Nephron (organoid): ENCODE measurements around the gene TNFRSF8.

Source experiments
- H3K27ac Mint-ChIP-seq, 3 experiments: 2 replicates each; pipeline ENCODE4 v1.8.0; 2020; ENCODE audit warnings: mixed read lengths in 3 of 3, mild to moderate bottlenecking in 2 of 3, moderate library complexity in 1 of 3
- H3K27me3 Mint-ChIP-seq: 2 replicates; pipeline ENCODE4 v1.8.0; 2021; ENCODE audit warnings: low read depth, mild to moderate bottlenecking, moderate library complexity, mixed read lengths
- H3K36me3 Mint-ChIP-seq: 2 replicates; pipeline ENCODE4 v1.8.0; 2020; ENCODE audit warnings: low read depth, mixed read lengths
- H3K4me1 Mint-ChIP-seq: 2 replicates; pipeline ENCODE4 v1.8.0; 2020; ENCODE audit warnings: mixed read lengths
- H3K4me3 Mint-ChIP-seq, 3 experiments: 2 replicates each; pipeline ENCODE4 v1.8.0; 2020; ENCODE audit warnings: mild to moderate bottlenecking in 3 of 3, mixed read lengths in 3 of 3, moderate library complexity in 2 of 3
- H3K9me3 Mint-ChIP-seq: 2 replicates; pipeline ENCODE4 v1.8.0; 2020; ENCODE audit warnings: mixed read lengths
- TF ChIP-seq, protein P1 (sequence below), 3 experiments: fragments of 200-600 bp; sonication (generic); IDR thresholded peaks; one replicate each; pipeline ENCODE4 v1.5.0; 2021; ENCODE audit warnings: antibody characterized with exemption in 3 of 3; ENCODE audit not compliant: unreplicated experiment in 3 of 3

The TNFRSF8 gene

DNA sequence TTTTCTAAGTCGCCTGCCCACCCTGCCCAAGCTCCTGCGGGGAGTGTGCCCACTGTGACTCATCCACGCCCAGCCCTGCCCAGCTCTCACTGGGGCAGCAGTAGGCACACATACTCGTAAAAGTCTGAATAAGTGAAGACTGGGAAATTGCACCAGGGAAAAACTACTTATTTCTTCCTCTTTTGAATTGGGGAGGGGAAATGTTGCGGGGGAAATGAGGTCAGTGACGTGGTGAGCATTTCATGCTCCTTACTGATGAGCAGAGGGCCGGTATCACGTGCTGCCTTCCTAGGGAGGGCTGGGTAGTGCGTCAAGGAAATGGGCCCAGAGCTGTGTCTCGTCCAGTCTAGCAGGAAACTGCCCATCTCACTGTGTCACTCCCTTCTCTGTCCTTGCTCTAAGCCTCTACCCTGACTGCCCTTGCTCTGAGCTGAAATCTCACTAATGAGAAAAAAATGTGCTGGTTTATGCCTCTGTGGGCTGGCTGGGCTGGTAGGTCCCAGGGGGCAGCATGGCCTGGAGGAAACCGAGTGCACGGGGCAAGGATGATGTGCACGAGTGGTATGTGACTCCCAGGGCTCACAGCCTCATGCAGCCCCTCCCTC is 90.2 kb downstream of the TNFRSF8 start:
- no peak overlapping the region for H3K4me3 Mint-ChIP-seq
- TF ChIP-seq, protein P1, sequence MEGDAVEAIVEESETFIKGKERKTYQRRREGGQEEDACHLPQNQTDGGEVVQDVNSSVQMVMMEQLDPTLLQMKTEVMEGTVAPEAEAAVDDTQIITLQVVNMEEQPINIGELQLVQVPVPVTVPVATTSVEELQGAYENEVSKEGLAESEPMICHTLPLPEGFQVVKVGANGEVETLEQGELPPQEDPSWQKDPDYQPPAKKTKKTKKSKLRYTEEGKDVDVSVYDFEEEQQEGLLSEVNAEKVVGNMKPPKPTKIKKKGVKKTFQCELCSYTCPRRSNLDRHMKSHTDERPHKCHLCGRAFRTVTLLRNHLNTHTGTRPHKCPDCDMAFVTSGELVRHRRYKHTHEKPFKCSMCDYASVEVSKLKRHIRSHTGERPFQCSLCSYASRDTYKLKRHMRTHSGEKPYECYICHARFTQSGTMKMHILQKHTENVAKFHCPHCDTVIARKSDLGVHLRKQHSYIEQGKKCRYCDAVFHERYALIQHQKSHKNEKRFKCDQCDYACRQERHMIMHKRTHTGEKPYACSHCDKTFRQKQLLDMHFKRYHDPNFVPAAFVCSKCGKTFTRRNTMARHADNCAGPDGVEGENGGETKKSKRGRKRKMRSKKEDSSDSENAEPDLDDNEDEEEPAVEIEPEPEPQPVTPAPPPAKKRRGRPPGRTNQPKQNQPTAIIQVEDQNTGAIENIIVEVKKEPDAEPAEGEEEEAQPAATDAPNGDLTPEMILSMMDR (IDR thresholded peaks at IDR 0.05; ENCODE audit: unreplicated experiment in 3 of 3), result no peak
- H3K27ac Mint-ChIP-seq, result no peak overlapping the region
- H3K27me3 Mint-ChIP-seq, result peaks cover 17% of the 10 kb centered on the region
- H3K9me3 Mint-ChIP-seq, result peaks cover 4% of the 10 kb centered on the region
- no peaks in the 10 kb centered on the region for H3K36me3 Mint-ChIP-seq
- H3K4me1 Mint-ChIP-seq, result peaks cover 13% of the 10 kb centered on the region

DNA sequence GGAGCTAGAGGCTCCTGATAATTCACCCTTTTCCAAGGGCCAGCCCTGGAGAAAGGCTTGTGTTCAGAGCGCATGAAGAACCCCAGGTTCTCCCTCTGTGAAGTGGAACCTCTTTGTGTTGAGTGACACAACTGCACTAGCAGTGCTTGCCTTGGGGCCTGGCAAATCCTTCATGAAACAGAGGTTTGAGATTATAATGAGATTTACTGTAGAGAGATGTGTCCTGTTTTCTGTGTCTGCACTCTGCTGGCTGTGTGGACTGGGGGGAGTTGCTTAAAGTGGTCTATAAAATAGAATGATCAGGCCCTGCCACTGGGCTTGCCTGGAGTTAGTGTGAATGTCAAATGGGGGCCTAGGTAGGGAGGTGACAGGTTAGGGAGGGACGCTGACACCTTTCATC is 92.2 kb downstream of the TNFRSF8 start:
- Mint-ChIP-seq H3K9me3 (no peaks in the 10 kb centered on the region), H3K4me3 (no peak overlapping the region), H3K36me3 (no peaks in the 10 kb centered on the region), H3K4me1 (peaks cover 20% of the 10 kb centered on the region), H3K27me3 (peaks cover 15% of the 10 kb centered on the region), H3K27ac (peak overlapping the region in 1 of 3 experiments; percentile 11)
- TF ChIP-seq, protein P1 (IDR thresholded peaks at IDR 0.05; ENCODE audit: unreplicated experiment in 3 of 3), result no peak

DNA sequence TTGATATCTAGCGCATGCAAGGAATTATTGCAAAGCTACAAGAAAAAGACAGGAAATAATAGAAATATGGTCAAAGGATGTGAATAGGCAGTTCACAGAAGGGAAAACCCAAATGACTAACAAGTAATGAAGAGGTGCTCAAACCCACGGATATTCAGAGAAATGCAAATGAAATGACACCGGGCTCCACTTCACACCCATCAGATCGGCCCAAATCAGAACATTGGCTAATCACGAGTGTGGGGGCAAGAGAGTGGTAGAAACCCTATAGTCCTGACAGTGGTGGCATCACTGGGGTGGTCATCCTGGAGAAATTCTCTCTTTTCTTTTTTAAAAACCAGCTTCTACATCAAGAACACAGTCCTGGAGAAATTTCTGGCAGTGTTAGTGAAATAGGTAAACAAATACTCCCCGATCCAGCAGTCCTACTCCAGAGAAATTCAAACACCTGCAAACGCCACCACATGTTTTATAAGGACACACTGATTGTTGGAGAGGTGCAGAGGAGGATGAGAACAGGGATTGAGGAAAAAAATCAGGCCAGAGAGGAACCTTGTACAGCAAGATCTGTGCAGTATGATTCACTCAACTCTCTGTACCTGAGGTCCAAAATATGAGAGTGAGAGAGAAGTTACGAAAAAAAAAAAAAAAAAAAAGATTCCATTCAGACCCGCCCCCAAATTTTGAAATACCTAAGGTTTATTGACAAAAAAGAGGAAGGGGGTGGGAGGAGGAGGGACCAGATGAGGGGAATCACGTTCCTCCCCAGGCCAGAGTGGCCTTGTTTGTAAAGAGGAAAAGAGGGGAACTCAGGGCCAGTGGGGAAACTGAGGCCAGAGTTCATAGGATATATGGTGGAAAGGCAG is 94.5 kb downstream of the TNFRSF8 start:
- Mint-ChIP-seq H3K9me3 (no peaks in the 10 kb centered on the region), H3K27ac (peak overlapping the region in 1 of 3 experiments; percentile 12), H3K4me1 (peaks cover 32% of the 10 kb centered on the region), H3K27me3 (peaks cover 10% of the 10 kb centered on the region), H3K4me3 (no peak overlapping the region), H3K36me3 (no peaks in the 10 kb centered on the region)
- TF ChIP-seq, protein P1 (IDR thresholded peaks at IDR 0.05; ENCODE audit: unreplicated experiment in 3 of 3), result no peak

DNA sequence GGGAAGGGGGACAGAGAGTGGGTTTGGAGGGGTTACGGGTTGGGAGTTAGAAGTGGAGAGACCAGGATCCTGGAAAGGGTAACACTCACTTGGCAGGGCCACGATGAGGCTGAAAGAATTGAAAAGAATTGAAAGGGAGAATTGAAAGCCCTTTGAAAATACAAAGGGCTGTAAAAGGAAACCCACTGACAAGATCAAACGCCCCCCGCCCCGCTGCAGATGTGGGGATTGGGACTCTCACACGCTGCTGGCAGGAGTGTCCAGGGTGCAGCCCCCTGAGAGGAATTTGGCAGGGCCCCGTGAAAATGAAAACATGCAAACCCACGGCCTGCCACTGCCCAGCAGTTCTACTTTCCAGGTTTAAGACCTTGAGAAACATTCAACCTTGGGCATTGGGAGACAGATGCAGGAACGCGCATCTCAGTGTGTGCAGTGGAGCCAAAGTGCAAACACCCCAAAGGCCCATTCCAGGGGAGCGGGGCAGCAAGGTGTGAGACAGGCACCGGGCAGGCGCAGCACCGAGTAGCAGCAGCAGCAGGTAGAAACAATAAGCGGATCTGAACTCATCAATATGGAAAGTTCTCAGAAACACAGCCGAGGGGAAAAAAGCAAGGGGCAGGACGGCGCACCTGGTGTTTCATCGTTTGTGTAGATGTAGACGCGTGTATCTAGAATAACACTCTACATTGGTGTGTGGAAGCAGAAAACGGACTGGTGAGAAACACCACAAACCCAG is 95.4 kb downstream of the TNFRSF8 start:
- Mint-ChIP-seq H3K36me3 (no peaks in the 10 kb centered on the region), H3K9me3 (no peaks in the 10 kb centered on the region), H3K27ac (peak overlapping the region in 1 of 3 experiments; percentile 7), H3K4me1 (peaks cover 32% of the 10 kb centered on the region), H3K27me3 (peaks cover 13% of the 10 kb centered on the region), H3K4me3 (no peak overlapping the region)
- TF ChIP-seq, protein P1 (IDR thresholded peaks at IDR 0.05; ENCODE audit: unreplicated experiment in 3 of 3), result no peak

DNA sequence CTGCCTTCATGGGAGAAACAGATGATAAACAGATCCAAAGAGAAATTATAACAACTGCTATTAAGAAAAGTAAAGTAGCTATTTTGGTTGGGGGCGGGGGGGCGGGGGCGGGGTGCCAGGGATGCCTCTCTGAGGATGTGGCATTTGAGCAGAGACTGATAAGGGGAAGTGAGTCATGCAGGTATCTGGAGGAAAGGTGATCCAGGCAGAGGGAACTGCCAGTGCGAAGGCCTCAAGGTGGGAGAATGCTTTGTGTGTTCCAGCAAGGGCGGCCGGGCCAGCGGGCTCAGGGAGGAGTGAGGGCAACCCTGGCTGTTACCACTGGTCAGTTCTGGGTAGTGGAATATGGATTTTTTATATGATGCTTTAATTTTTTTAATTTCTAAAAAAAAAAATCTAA is 96.7 kb downstream of the TNFRSF8 start:
- H3K4me3 Mint-ChIP-seq, result no peak overlapping the region
- no peak overlapping the region for H3K27ac Mint-ChIP-seq
- H3K27me3 Mint-ChIP-seq, result peaks cover 23% of the 10 kb centered on the region
- peaks cover 32% of the 10 kb centered on the region for H3K4me1 Mint-ChIP-seq
- no peaks in the 10 kb centered on the region for H3K36me3 Mint-ChIP-seq
- TF ChIP-seq, protein P1 (IDR thresholded peaks at IDR 0.05; ENCODE audit: unreplicated experiment in 3 of 3), result no peak
- no peaks in the 10 kb centered on the region for H3K9me3 Mint-ChIP-seq
